ENCODE measurements around the gene TSPAN18. TPM values are rescaled to one million over a fixed set of nuclear protein-coding genes. Genes with fewer than 3 reads are reported as not detected.

TSPAN18 gene
- total RNA-seq, 1 donor from 2014 or later, result 25.7 TPM

DNA sequence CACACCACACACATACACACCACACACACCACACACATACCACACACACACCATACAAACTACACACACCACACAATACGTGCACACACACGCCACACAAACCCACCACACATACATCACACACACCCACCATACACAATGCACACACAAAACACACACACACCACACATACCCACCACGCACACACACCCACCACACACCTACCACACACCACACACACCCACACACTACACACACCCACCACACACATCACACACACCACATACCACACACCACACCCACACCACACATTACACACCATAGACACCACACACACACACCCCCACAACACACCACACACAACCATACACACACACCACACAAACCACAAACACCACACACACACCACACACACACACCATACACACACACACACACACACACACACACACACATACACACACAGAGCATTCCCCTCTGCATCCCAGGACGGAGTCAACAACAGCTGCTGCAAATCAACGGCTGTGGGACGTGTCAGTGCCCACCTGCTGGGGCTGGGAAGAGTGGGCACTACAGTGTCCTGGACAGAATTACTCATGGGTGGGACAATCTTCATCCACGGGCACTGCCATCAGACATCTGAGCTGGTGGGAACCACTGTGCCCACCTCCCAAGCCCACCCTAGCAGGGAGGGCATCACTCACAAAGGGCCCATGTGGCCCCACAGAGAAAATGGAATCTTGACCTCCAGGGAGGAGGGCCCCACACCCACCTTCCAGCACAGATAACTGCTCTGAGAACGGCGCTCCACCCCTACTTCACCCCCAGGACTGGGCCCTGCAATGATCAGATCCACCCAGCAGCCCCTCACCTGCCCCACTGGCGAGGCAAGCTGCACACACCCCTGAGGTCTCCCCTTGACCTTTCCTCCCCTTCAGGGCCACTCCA, 215.5 kb downstream of the TSPAN18 start:
- TF ChIP-seq CTCF (IDR thresholded peaks at IDR 0.05; ENCODE audit: unreplicated experiment), result no peak
- no peak for DNase-seq (ENCODE audit: low spot score, unreplicated experiment)
- Mint-ChIP-seq H3K36me3 (ENCODE audit: insufficient read depth) (peaks cover 3% of the 10 kb centered on the region), H3K4me1 (ENCODE audit: low read depth) (peaks cover 7% of the 10 kb centered on the region), H3K4me3 (ENCODE audit: low read depth) (no peak overlapping the region), H3K9me3 (ENCODE audit: low read depth) (no peaks in the 10 kb centered on the region), H3K27me3 (no peaks in the 10 kb centered on the region), H3K27ac (no peak overlapping the region)

DNA sequence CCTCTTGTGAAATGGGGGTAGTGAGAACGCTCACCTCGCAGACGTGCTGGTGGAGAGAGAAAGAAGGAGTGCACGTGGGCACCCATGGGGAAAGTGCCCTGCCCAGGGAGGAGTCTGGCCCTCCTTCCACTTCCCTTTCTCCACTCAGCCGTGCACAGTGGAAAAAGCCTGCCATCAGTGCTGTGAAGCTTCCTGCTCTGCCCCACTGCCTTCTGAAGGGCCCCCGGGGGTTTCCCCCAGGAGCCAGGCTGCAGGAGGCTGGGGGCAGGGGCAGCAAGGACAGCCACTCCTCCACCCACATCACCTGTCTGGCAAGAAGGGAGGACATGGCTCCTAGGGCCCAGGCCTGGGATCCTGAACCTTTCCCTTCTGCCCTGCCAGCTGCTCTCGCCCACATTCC, 216.4 kb downstream of the TSPAN18 start:
- Mint-ChIP-seq H3K27ac (peak overlapping the region; percentile 73), H3K4me1 (ENCODE audit: low read depth) (peaks cover 7% of the 10 kb centered on the region), H3K27me3 (no peaks in the 10 kb centered on the region), H3K36me3 (ENCODE audit: insufficient read depth) (peaks cover 3% of the 10 kb centered on the region), H3K9me3 (ENCODE audit: low read depth) (no peaks in the 10 kb centered on the region), H3K4me3 (ENCODE audit: low read depth) (no peak overlapping the region)
- no peak for DNase-seq (ENCODE audit: low spot score, unreplicated experiment)
- no peak for TF ChIP-seq CTCF (IDR thresholded peaks at IDR 0.05; ENCODE audit: unreplicated experiment)

DNA sequence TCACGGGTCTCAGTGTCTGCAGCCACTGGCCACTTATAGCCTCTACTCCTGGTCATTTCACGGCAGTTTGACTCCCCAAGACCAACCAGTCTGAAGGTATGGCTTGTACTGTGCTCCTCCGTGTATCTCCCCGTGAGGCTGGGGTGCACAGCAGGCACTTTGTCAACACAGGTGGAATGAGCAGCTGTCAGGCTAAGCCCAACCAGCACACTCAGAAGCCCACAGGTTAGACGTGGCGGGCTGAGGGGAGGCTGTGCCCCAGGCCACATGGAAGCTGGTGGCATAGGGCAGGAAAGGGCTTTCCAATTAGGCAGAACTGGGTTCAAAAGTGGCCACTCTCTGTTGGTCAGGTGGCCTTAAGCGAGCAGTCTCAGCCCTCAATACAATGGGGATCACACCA, 216.9 kb downstream of the TSPAN18 start:
- Mint-ChIP-seq H3K9me3 (ENCODE audit: low read depth) (no peaks in the 10 kb centered on the region), H3K36me3 (ENCODE audit: insufficient read depth) (peaks cover 3% of the 10 kb centered on the region), H3K27ac (peak overlapping the region; percentile 73), H3K27me3 (no peaks in the 10 kb centered on the region), H3K4me1 (ENCODE audit: low read depth) (peaks cover 7% of the 10 kb centered on the region), H3K4me3 (ENCODE audit: low read depth) (no peak overlapping the region)
- no peak for TF ChIP-seq CTCF (IDR thresholded peaks at IDR 0.05; ENCODE audit: unreplicated experiment)
- no peak for DNase-seq (ENCODE audit: low spot score, unreplicated experiment)

GRCh38 chr11:44944181-44944852, 217.6 kb downstream of the TSPAN18 start:
- no peaks in the 10 kb centered on the region for H3K9me3 Mint-ChIP-seq (ENCODE audit: low read depth)
- peaks cover 3% of the 10 kb centered on the region for H3K36me3 Mint-ChIP-seq (ENCODE audit: insufficient read depth)
- DNase-seq (ENCODE audit: low spot score, unreplicated experiment), result no peak
- TF ChIP-seq CTCF (IDR thresholded peaks at IDR 0.05; ENCODE audit: unreplicated experiment), result no peak
- H3K4me3 Mint-ChIP-seq (ENCODE audit: low read depth), result no peak overlapping the region
- H3K4me1 Mint-ChIP-seq (ENCODE audit: low read depth), result peaks cover 7% of the 10 kb centered on the region
- H3K27me3 Mint-ChIP-seq, result no peaks in the 10 kb centered on the region
- no peak overlapping the region for H3K27ac Mint-ChIP-seq

GRCh38 chr11:44944853-44945235, 218.1 kb downstream of the TSPAN18 start:
- H3K4me1 Mint-ChIP-seq (ENCODE audit: low read depth), result peaks cover 7% of the 10 kb centered on the region
- H3K4me3 Mint-ChIP-seq (ENCODE audit: low read depth), result no peak overlapping the region

More at GRCh38 chr11:44944853-44945235, 218.1 kb downstream of the TSPAN18 start:
- Mint-ChIP-seq H3K27me3 (no peaks in the 10 kb centered on the region), H3K9me3 (ENCODE audit: low read depth) (no peaks in the 10 kb centered on the region), H3K36me3 (ENCODE audit: insufficient read depth) (peaks cover 3% of the 10 kb centered on the region), H3K27ac (no peak overlapping the region)
- TF ChIP-seq CTCF (IDR thresholded peaks at IDR 0.05; ENCODE audit: unreplicated experiment), result no peak
- no peak for DNase-seq (ENCODE audit: low spot score, unreplicated experiment)
